Spleen (tissue), 7 donors: ENCODE results near the gene GALK1.

Experiments used
- CTCF ChIP-seq, 11 experiments: fragments of 200-600 bp in 7 of 11; fragments of 450-650 bp in 4 of 11; sonication (generic) in 4 of 11; IDR thresholded peaks in 8 of 11; conservative IDR thresholded peaks in 3 of 11; 1 replicate in 7 of 11; 2 replicates in 4 of 11; pipeline versions ENCODE4 v1.4.0 to v1.8.0; 2016 to 2021; ENCODE audit warnings: antibody characterized with exemption in 11 of 11, inconsistent platforms in 4 of 11, mild to moderate bottlenecking in 1 of 11
- POLR2A ChIP-seq, 3 donors: fragments of 450-650 bp; IDR thresholded peaks; one replicate each; pipeline ENCODE4 v1.5.1; 2017; ENCODE audit warnings: antibody characterized with exemption in 3 of 3, mild to moderate bottlenecking in 1 of 3
- donor health status: DM: no; HTN: no; CAD: no; lungs with moderate emphysema.
- donor health status: DM: no; HTN: no; CAD: no.
- donor health status: DM: no; HTN: no; CAD: no.

DNA sequence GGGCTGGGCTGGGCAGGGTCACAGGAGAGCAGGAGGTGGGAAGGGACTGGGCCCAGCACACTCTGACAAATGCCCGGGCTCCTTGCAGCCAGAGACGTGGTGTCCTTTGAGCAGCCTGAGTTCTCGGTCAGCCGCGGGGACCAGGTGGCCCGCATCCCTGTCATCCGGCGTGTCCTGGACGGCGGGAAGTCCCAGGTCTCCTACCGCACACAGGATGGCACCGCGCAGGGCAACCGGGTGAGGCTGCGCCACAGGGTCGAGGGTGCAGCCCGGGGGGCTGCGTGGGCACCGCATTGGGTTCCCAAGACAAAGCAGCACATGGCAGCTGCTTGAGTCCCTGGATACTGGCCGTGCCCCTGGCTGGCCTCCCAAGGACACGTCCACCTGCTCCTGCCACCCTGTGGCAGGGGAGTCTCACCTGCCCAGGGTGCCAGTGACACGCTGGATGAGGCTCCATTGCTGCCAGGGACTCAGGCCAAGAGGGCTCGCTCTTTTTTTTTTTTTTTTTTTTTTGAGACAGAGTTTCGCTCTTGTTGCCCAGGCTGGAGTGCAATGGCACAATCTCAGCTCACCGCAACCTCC is 21.3 kb downstream of the GALK1 start:
- TF ChIP-seq POLR2A (IDR thresholded peaks at IDR 0.05) (no peak), CTCF (IDR thresholded peaks at IDR 0.05 in 8 of 11, conservative IDR thresholded peaks at IDR 0.05 in 3 of 11) (no peak)
